GM13976 (cell line): Measurements from ENCODE around the gene PLEKHA1.

Experiments used
- DNase-seq: peaks from one replicate; pipeline ENCODE4 v3.0.0; 2012; ENCODE audit warnings: low spot score
- in situ Hi-C: fragments of 300-500 bp; cut with MboI; formaldehyde crosslinking; loops from one replicate; pipeline ENCODE4 v1.12.0; 2022; ENCODE audit warnings: low sequenced_read_pairs, mixed read lengths, inconsistent platforms; ENCODE audit not compliant: unreplicated experiment
- TF ChIP-seq, protein P1 (sequence below): IDR thresholded peaks from 2 replicates; pipeline ENCODE4 v1.5.1; 2012; ENCODE audit warnings: borderline replicate concordance, mild to moderate bottlenecking; ENCODE audit not compliant: insufficient read depth; ENCODE audit errors: extremely low read depth, missing control alignments, control extremely low read depth

Gene PLEKHA1

DNA sequence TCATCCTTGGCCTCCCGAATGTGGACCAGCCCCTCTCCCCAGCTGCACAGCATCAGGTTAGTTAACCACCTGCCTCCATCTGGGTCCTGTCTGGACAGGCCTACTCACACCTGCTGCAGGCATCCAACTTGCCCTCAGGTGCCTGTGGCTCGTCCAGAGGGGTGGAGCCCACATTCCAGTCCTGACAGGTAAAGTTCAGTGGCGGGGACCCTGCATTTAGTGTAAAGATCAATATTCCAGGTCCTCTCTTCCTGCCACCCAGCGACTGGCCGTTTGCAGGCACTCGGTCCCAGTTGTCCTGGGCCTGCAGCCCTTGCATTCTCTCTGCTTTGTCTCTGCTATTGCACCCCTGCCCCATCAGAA, 101.8 kb downstream of the PLEKHA1 start:
- in situ Hi-C loops = no loop called here
- DNase-seq = no peak
- TF ChIP-seq, protein P1, sequence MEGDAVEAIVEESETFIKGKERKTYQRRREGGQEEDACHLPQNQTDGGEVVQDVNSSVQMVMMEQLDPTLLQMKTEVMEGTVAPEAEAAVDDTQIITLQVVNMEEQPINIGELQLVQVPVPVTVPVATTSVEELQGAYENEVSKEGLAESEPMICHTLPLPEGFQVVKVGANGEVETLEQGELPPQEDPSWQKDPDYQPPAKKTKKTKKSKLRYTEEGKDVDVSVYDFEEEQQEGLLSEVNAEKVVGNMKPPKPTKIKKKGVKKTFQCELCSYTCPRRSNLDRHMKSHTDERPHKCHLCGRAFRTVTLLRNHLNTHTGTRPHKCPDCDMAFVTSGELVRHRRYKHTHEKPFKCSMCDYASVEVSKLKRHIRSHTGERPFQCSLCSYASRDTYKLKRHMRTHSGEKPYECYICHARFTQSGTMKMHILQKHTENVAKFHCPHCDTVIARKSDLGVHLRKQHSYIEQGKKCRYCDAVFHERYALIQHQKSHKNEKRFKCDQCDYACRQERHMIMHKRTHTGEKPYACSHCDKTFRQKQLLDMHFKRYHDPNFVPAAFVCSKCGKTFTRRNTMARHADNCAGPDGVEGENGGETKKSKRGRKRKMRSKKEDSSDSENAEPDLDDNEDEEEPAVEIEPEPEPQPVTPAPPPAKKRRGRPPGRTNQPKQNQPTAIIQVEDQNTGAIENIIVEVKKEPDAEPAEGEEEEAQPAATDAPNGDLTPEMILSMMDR = no peak

- no peak for DNase-seq
- in situ Hi-C loops = no loop called here
- TF ChIP-seq, protein P1 = no peak
Observed at GRCh38 chr10:122477436-122477835, 102.9 kb downstream of the PLEKHA1 start.

DNA sequence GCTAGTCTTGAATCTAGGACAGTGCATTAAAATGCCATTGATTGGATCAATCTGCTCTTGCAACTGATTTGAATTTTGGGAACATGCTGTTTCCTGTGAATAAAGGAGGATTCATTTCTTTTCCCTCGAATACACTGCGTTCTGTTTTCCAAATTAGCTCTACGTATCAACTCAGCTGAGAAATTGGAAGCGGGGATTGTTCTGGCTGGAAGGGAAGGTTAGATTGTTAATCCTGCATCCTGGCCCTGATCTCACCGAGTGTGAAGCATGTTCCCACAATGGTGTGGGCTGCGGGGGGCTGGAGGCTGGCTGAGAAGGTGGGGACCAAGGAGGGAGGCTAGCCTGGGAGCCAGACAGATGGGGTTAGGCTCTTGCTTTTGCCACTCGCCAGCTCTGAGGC, 104.5 kb downstream of the PLEKHA1 start:
- in situ Hi-C loops = no loop called here
- DNase-seq = no peak
- TF ChIP-seq, protein P1 = no peak

DNA sequence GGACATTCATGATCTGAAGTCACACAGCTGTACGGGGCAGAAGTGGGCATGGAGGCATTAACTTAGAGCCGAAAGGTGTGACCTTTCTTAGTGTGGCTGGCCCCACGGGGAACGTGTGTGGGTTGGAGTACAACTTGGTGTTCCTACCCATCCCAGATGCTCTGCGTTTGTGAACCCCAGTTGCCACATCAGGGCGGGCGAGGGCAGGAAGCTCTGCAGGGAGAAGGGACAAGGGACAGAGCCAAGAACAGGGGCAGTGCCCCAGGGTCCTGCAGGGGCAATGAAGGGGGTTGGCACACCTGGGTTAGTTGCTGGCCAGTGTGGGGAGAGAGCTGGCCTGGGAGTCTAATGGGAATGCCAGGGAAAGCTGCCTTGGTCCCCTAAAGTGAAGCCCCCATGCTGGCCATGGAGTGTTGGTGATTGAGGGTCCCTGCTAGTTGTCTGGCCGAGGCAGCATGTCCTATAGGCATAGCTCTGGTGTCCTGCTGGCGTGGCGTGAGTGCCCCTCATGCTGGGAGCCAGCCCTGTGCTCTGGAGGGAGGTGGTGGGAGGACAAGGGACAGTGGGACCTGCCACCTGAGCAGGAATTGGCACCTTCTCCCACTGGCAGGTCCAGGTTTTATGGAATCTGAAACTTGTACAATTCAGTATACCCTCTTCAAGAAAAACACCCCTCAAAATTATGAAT, 105.8 kb downstream of the PLEKHA1 start:
- TF ChIP-seq, protein P1 = no peak
- DNase-seq = no peak
- in situ Hi-C loops = no loop called here

- in situ Hi-C loops = no loop called here
- no peak for DNase-seq
- TF ChIP-seq, protein P1 = no peak
Observed at GRCh38 chr10:122481296-122482056, 107.0 kb downstream of the PLEKHA1 start.
